ENCODE data around the gene PSME1.
A peak's percentile ranks its signal among the peaks of the same experiment; 100 is the strongest.

PSME1 gene

GRCh38 chr14:24183014-24183481, 47.1 kb downstream of the PSME1 start:
- no peak overlapping the region for H3K4me3 ChIP-seq (ENCODE audit: low read depth, low read length)
- TF ChIP-seq CTCF (IDR thresholded peaks at IDR 0.05; ENCODE audit: low read depth, low read length) = no peak

GRCh38 chr14:24184104-24184970, 48.3 kb downstream of the PSME1 start:
- no peak overlapping the region for H3K4me3 ChIP-seq (ENCODE audit: low read depth, low read length)
- TF ChIP-seq CTCF (IDR thresholded peaks at IDR 0.05; ENCODE audit: low read depth, low read length) = no peak

GRCh38 chr14:24185026-24185425, 49.0 kb downstream of the PSME1 start:
- TF ChIP-seq CTCF (IDR thresholded peaks at IDR 0.05; ENCODE audit: low read depth, low read length) = no peak
- no peak overlapping the region for H3K4me3 ChIP-seq (ENCODE audit: low read depth, low read length)

GRCh38 chr14:24185741-24186140, 49.7 kb downstream of the PSME1 start:
- H3K4me3 ChIP-seq (ENCODE audit: low read depth, low read length) = no peak overlapping the region
- no peak for TF ChIP-seq CTCF (IDR thresholded peaks at IDR 0.05; ENCODE audit: low read depth, low read length)

- H3K4me3 ChIP-seq (ENCODE audit: low read depth, low read length) = no peak overlapping the region
- no peak for TF ChIP-seq CTCF (IDR thresholded peaks at IDR 0.05; ENCODE audit: low read depth, low read length)
Measured at GRCh38 chr14:24186831-24187538, 51.0 kb downstream of the PSME1 start.

- peak overlapping the region; percentile 78 for H3K4me3 ChIP-seq (ENCODE audit: low read depth, low read length)
- TF ChIP-seq CTCF (IDR thresholded peaks at IDR 0.05; ENCODE audit: low read depth, low read length) = no peak
Measured at GRCh38 chr14:24187539-24187915, 51.5 kb downstream of the PSME1 start.

Data from WI38 (cell line).